ENCODE results near the gene UNG.
"Not testable (repeated sequence)": the region's sequence is repeated elsewhere in the genome, so short reads cannot be mapped to it uniquely, and the experiment has no call there.

Gene UNG

GRCh38 chr12:109121346-109121880 lies 24.0 kb downstream of the UNG start:
- no peak for DNase-seq (ENCODE audit: low read depth in 2 of 2)

- no peak for DNase-seq (ENCODE audit: low read depth in 2 of 2)
Measured at GRCh38 chr12:109124878-109125648, 27.7 kb downstream of the UNG start.

DNA sequence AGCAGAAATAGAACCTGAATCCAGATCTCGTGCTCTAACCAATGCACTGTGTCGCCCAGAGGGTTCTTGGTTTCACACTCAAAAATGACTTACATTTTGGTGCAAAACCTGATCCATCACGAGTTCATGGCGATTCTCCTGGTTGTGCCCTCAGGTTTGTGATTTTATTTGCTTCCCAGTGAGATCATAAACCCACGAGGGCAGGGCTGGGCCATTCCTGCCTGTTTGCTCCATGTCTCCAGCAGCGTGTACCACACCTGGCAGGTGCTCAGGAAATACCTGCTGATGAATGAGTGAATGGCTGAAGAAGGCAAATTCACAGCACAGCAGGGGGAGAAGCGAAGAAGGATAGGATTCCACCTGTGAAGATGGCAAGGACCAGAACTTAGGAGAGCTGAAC lies 28.4 kb downstream of the UNG start:
- DNase-seq (ENCODE audit: low read depth in 2 of 2) = no peak

DNA sequence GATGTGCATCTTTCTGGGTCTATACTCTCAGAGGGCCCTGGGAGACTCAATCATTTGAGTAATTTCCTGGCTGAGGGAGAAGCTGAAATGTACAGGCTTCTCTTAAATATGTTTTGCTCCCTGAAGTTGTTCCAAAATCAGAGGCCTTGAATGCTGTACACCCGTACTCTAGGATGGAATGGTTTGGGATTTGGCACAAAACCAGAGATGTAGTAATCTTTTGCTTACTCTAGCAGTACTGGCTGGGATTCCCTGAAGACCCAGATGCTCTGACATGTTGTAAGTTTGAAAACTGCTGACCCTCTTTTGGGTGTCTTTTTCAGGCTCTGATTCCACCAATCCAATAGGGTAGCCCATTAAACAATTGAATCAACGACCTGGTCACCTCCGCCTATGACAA lies 29.4 kb downstream of the UNG start:
- DNase-seq (ENCODE audit: low read depth in 2 of 2) = no peak

GRCh38 chr12:109127533-109128242 lies 30.3 kb downstream of the UNG start:
- DNase-seq (ENCODE audit: low read depth in 2 of 2) = no peak

- DNase-seq (ENCODE audit: low read depth in 2 of 2) = no peak
Measured at GRCh38 chr12:109130297-109131153, 33.1 kb downstream of the UNG start.

GRCh38 chr12:109131154-109132050 lies 34.0 kb downstream of the UNG start:
- DNase-seq (ENCODE audit: low read depth in 2 of 2) = no peak

DNA sequence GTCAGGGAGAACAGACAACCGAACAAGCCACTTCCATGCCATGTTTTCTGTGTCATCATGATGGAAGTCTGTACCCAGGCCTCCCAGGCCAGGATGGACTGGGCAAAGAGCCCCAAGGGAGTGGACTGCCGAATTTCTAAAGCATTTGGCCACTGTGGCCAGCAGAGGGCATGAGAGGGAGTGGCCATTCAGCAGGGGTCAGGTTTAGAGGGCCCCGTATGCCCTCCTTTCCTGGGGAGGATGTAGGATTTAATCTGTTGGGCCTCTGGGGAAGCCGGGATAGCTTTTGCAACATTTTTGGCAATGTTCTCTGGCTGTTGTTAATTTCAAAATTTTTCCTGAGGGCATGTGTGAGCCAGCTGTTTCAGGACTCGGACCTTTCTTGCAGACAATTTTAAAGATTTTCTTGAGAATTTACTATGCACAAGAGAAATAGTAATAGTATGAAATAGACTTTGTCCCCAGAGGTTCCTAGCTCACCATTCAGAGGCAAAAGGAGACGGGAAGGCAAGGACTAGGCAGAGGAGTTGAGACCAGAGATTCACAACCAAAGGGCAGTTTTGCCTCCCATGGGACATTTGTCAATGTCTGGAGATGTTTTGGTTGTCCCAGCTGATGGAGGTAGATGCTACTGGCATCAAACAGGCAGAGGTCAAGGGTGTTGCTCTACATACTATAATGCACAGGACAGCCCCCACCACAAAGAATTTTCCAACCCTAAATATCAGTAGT lies 37.0 kb downstream of the UNG start:
- DNase-seq (ENCODE audit: low read depth in 2 of 2) = no peak

DNA sequence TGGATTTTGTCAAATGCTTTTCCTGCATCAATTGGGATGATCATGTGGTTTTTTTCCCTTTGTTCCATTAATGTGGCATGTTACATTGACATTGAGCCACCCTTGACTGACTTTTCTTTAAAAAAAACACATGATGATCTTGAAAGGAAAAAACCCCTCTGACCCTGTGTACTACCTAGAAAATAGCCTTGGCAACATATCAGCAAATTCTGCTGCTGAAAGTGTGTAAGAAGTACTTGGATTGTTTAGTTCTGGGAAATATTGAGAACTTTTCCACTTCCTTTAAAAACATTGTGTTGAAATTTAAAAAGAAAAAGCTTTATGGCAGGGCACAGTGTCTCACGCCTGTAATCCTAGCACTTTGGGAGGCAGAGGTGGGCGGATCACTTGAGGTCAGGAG lies 39.7 kb downstream of the UNG start:
- no peak for DNase-seq (ENCODE audit: low read depth in 2 of 2)

DNA sequence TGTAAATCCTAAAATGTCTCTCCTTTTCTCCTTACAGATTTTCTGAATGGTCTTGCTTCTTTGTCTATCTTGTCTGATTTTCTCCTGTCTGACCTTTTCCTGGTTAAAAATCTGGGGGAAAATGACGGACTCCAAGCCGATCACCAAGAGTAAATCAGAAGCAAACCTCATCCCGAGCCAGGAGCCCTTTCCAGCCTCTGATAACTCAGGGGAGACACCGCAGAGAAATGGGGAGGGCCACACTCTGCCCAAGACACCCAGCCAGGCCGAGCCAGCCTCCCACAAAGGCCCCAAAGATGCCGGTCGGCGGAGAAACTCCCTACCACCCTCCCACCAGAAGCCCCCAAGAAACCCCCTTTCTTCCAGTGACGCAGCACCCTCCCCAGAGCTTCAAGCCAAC lies 42.0 kb downstream of the UNG start:
- DNase-seq (ENCODE audit: low read depth in 2 of 2) = no peak

DNA sequence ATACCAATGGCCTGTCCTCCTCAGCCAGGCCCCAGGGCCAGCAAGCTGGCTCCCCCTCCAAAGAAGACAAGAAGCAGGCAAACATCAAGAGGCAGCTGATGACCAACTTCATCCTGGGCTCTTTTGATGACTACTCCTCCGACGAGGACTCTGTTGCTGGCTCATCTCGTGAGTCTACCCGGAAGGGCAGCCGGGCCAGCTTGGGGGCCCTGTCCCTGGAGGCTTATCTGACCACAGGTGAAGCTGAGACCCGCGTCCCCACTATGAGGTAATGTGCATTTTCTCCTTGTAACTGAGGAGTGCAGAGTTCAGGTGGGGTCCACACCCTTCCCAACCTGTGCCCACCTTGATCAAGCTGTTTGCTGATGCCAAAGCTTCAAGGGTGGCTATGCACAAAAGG lies 42.4 kb downstream of the UNG start:
- DNase-seq (ENCODE audit: low read depth in 2 of 2) = no peak

DNA sequence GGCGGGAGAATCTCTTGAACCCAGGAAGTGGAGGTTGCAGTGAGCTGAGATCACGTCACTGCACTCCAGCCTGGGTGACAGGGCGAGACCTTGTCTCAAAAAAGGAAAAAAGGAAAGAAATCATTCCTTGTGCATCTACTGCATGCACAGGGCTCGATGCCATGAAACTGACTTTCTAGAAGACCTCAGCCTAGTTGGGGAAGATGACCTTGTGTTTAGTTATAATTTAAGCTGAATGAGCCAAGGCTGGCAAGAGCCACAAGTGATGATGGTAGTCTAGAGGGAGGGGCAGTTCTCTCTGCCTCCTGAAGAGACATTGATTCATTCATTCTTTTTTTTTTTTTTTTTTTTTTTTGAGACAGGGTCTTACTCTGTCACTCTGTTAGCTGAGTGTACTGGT lies 43.2 kb downstream of the UNG start:
- DNase-seq (ENCODE audit: low read depth in 2 of 2) = no peak

GRCh38 chr12:109144224-109144623 lies 46.8 kb downstream of the UNG start:
- no peak for DNase-seq (ENCODE audit: low read depth in 2 of 2)

DNA sequence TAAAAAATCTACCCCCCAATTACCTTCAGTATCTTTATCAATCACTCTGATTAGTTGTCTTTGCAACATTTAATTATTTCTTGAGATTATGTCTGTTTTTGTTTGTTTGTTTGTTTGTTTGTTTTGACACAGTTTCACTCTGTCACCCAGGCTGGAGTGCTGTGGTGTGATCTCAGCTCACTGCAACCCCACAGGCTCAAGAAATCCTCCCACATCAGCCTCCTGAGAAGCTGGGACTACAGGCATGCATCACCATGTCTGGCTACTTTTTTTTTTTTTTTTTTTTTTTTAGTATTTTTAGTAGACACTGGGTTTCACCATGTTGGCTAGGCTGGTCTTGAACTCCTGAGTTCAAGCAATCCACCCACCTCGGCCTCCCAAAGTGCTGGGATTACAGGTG lies 49.7 kb downstream of the UNG start:
- DNase-seq (ENCODE audit: low read depth in 2 of 2) = not testable (repeated sequence)

DNA sequence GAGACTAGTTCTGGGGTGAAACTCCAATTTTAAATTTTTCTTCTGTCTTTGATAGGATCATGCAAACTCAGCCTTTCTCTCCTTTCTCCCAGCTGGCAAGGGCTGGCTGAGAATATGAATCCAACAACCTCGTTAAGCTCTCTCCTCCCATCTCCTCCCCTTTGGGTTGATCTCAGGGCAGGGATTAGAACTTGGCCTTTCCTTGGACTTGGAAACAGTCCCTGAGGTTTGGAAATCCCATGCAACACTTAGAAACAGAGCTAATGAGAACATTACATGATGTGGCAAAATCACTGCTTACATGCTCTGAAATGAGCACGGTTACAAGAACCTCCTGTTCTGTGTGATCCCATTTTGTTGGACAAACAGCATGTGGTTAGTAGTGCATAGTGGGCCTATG lies 50.6 kb downstream of the UNG start:
- DNase-seq (ENCODE audit: low read depth in 2 of 2) = no peak

- DNase-seq (ENCODE audit: low read depth in 2 of 2) = no peak
Measured at GRCh38 chr12:109150124-109150640, 52.8 kb downstream of the UNG start.

GRCh38 chr12:109151457-109151856 lies 54.1 kb downstream of the UNG start:
- no peak for DNase-seq (ENCODE audit: low read depth in 2 of 2)

DNA sequence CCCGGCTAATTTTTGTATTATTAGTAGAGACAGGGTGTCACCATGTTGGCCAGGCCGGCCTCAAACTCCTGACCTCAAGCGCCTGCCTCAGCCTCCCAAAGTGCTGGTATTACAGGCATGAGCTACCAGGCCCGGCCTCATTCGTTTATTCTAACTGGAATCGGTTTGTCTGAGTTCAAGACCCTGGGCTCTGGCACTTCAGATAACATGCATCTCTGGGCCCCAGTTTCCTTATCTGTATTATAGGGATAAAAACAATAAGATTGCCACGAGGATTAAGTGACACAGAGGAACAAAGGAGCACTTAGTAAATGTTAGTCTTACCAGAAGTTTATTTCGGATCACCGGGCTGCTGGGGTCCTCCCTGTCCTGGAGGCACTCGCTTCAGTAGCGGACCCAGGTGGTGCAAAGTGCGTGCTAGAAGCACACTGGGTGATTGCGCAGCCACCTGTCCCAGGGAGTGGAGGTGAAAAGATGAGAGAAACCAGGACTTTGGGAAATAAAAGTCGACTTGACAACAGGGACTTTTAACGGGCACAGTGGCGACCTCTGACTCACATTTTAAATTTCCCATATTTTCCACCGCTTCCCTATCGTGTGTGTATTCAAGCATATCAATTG lies 56.5 kb downstream of the UNG start:
- DNase-seq (ENCODE audit: low read depth in 2 of 2) = no peak
